Measurements from ENCODE around the gene TSFM.

Gene TSFM

GRCh38 chr12:57780284-57780897, 2.2 kb upstream of the TSFM start:
- DNase-seq (ENCODE audit: low spot score): no peak

GRCh38 chr12:57781244-57781643, 1.3 kb upstream of the TSFM start:
- no peak for DNase-seq (ENCODE audit: low spot score)

GRCh38 chr12:57781801-57782200, 786 bp upstream of the TSFM start:
- no peak for DNase-seq (ENCODE audit: low spot score)

GRCh38 chr12:57782243-57782607, 362 bp upstream of the TSFM start:
- DNase-seq (ENCODE audit: low spot score): no peak

- DNase-seq (ENCODE audit: low spot score): no peak
Observed at GRCh38 chr12:57783466-57783801, 847 bp downstream of the TSFM start.

- no peak for DNase-seq (ENCODE audit: low spot score)
Observed at GRCh38 chr12:57783861-57784260, 1.3 kb downstream of the TSFM start.

- no peak for DNase-seq (ENCODE audit: low spot score)
Observed at GRCh38 chr12:57793920-57794319, 11.3 kb downstream of the TSFM start.

- DNase-seq (ENCODE audit: low spot score): no peak
Observed at GRCh38 chr12:57795354-57795753, 12.8 kb downstream of the TSFM start.

- DNase-seq (ENCODE audit: low spot score): no peak
Observed at GRCh38 chr12:57796996-57797395, 14.4 kb downstream of the TSFM start.

GRCh38 chr12:57797933-57798332, 15.3 kb downstream of the TSFM start:
- no peak for DNase-seq (ENCODE audit: low spot score)

GRCh38 chr12:57800965-57801364, 18.4 kb downstream of the TSFM start:
- DNase-seq (ENCODE audit: low spot score): no peak

GRCh38 chr12:57802607-57803006, 20.0 kb downstream of the TSFM start:
- no peak for DNase-seq (ENCODE audit: low spot score)

GRCh38 chr12:57803319-57803893, 20.8 kb downstream of the TSFM start:
- no peak for DNase-seq (ENCODE audit: low spot score)

- DNase-seq (ENCODE audit: low spot score): no peak
Observed at GRCh38 chr12:57806677-57807076, 24.1 kb downstream of the TSFM start.

GRCh38 chr12:57807285-57807684, 24.7 kb downstream of the TSFM start:
- DNase-seq (ENCODE audit: low spot score): no peak

- no peak for DNase-seq (ENCODE audit: low spot score)
Observed at GRCh38 chr12:57808351-57808750, 25.8 kb downstream of the TSFM start.

GRCh38 chr12:57809425-57809824, 26.8 kb downstream of the TSFM start:
- DNase-seq (ENCODE audit: low spot score): no peak

GRCh38 chr12:57810450-57810849, 27.9 kb downstream of the TSFM start:
- no peak for DNase-seq (ENCODE audit: low spot score)

GRCh38 chr12:57811028-57811755, 28.6 kb downstream of the TSFM start:
- no peak for DNase-seq (ENCODE audit: low spot score)

- no peak for DNase-seq (ENCODE audit: low spot score)
Observed at GRCh38 chr12:57813111-57813970, 30.8 kb downstream of the TSFM start.

- no peak for DNase-seq (ENCODE audit: low spot score)
Observed at GRCh38 chr12:57813971-57814772, 31.6 kb downstream of the TSFM start.
